Small intestine (tissue), 7 donors: ENCODE data around the gene TMEM63B. TPM values are rescaled to one million over a fixed set of nuclear protein-coding genes. Genes with fewer than 3 reads are reported as not detected.

Experiments
- DNase-seq, 2 donors: peaks; one replicate each; pipeline versions ENCODE4 v3.0.0 to v3.0.0-alpha.2; 2013
- FAIRE-seq: peaks from 2 replicates; lab custom pipeline; 2012; peaks lifted over from hg19 to GRCh38; lab: Jason Lieb, UNC
- H3K27ac ChIP-seq, 3 donors: one replicate each; pipeline ENCODE4 v1.5.1; 2013; ENCODE audit warnings: low read length in 2 of 3, mild to moderate bottlenecking in 2 of 3, control low read depth in 1 of 3, inconsistent platforms in 1 of 3, low read depth in 1 of 3, moderate library complexity in 1 of 3
- H3K27me3 ChIP-seq, 3 donors: one replicate each; pipeline ENCODE4 v1.6.1; 2013; ENCODE audit warnings: low read length in 3 of 3, inconsistent platforms in 1 of 3; ENCODE audit not compliant: control insufficient read depth in 3 of 3, insufficient read depth in 3 of 3
- H3K36me3 ChIP-seq, 3 donors: one replicate each; pipeline ENCODE4 v1.6.1; 2013; ENCODE audit warnings: low read length in 3 of 3, inconsistent platforms in 1 of 3, low read depth in 1 of 3, mild to moderate bottlenecking in 1 of 3, moderate library complexity in 1 of 3; ENCODE audit not compliant: control insufficient read depth in 3 of 3, insufficient read depth in 2 of 3
- H3K4me1 ChIP-seq, 3 donors: one replicate each; pipeline ENCODE4 v1.6.1; 2013; ENCODE audit warnings: low read length in 2 of 3, inconsistent platforms in 1 of 3, low read depth in 1 of 3, mild to moderate bottlenecking in 1 of 3, moderate library complexity in 1 of 3; ENCODE audit not compliant: control insufficient read depth in 3 of 3, insufficient read depth in 2 of 3
- H3K4me3 ChIP-seq, 3 donors: one replicate each; pipeline ENCODE4 v1.5.1; 2013; ENCODE audit warnings: low read length in 3 of 3, control low read depth in 1 of 3, inconsistent platforms in 1 of 3, low read depth in 1 of 3, mild to moderate bottlenecking in 1 of 3, moderate library complexity in 1 of 3
- H3K9me3 ChIP-seq, 2 donors: one replicate each; pipeline ENCODE4 v1.6.1; 2013; ENCODE audit warnings: low read depth in 1 of 2, low read length in 1 of 2; ENCODE audit not compliant: control insufficient read depth in 2 of 2, insufficient read depth in 1 of 2
- WGBS, 3 donors: extraction: QIAGEN DNeasy Blood & Tissue Kit; methylation state at CpG; one replicate each; pipeline ENCODE4 v1.1.7; 2013; 5-methylcytosine and 5-hydroxymethylcytosine counted together
- polyA plus RNA-seq, 4 donors: library from polyadenylated mRNA; stranded (reverse) in 3 of 4; unstranded in 1 of 4; fragments of 200-250 nt in 3 of 4; fragments of 120-200 nt in 1 of 4; gene quantifications; one replicate each; pipeline versions ENCODE4 v1.2.1 to v1.2.3, GENCODE V29; 2013
- donor health status: healthy with polysubstance abuse.
- donor health status: control.
- donor health status: control.
- donor health status: Bipolar disorder and iron deficiency.
- donor health status: healthy.

Gene TMEM63B
- polyA plus RNA-seq, 4 donors: 13.2 to 33.9 (median 25.6) TPM

DNA sequence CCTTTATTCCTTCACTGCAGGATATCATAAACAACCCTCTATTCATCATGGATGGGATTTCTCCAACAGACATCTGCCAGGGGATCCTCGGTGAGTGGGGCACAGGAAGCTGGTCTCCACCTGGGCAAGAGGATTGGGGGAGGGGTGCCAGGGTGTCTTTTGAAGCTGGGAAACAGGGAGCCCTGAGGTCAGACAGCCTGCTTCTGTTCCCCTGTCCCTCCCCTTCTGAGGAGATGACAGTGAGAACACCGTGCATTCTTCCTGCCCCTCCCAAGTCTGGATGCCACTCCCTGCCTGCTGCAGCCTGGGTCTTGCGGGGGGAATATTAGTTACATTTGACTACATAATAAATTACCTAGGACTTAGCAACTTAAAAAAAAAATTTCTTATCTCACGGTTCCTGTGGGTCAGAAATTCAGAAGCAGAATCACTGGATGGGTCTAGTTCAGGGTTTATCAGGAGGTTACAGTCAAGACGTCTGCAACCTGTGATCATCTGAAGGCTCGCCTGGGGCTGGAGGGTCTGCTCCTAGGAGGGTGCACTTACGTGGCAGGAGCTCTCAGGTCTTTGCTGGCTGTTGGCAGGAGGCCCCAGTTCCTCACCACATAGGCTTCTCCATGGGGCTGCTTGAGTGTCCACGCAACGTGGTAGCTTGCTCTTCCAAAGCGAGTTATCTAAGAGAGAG, 42.7 kb downstream of the TMEM63B start:
- 57 to 70% (median 59%) methylated on average over 10 of the region's 10 CpGs for WGBS, 3 donors
- no peaks in the 10 kb centered on the region for H3K9me3 ChIP-seq

DNA sequence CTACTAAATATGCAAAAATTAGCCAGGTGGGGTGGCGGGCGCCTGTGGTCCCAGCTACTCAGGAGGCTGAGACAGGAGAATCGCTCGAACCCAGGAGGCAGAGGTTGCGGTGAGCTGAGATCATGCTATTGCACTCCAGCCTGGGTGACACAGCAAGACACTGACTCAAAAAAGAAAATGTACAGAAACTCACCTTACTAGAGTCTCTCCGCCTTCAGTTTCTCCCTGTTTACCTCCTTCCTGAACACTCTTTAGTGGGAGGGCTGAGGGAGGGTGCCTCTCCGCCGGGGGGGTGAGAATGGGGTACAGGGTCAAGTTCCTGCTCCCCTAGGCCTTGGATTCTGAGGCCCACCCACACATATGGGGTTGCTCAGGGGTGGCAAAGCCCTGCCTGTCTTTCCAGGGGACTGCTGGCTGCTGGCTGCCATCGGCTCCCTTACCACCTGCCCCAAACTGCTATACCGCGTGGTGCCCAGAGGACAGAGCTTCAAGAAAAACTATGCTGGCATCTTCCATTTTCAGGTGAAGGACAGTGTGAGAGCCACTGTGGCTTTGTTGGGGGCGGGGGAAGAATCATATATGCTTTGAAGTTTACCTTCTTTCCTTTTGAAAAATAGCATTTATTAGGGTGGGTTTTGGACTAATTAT, 44.7 kb downstream of the TMEM63B start:
- FAIRE-seq (no peak), DNase-seq (no peak)
- peaks cover 0 to 5% (median 0%) of the 10 kb centered on the region in 3 donors for H3K4me1 ChIP-seq
- peaks cover 0 to 4% (median 0%) of the 10 kb centered on the region in 3 donors for H3K27me3 ChIP-seq
- no peaks in the 10 kb centered on the region for H3K36me3 ChIP-seq
- H3K9me3 ChIP-seq: no peaks in the 10 kb centered on the region
- no peak overlapping the region for H3K4me3 ChIP-seq
- 73 to 83% (median 80%) methylated on average over 12 of the region's 12 CpGs for WGBS, 3 donors
- H3K27ac ChIP-seq: no peak overlapping the region

More for the DNA sequence above, 42.7 kb downstream of the TMEM63B start:
- no peak for FAIRE-seq
- Histone ChIP-seq H3K36me3 (no peaks in the 10 kb centered on the region), H3K4me1 (peaks cover 0 to 5% (median 0%) of the 10 kb centered on the region in 3 donors), H3K27me3 (peaks cover 0 to 7% (median 0%) of the 10 kb centered on the region in 3 donors), H3K27ac (no peak overlapping the region), H3K4me3 (no peak overlapping the region)
- DNase-seq: peak in 1 of 2 donors; percentile 42

DNA sequence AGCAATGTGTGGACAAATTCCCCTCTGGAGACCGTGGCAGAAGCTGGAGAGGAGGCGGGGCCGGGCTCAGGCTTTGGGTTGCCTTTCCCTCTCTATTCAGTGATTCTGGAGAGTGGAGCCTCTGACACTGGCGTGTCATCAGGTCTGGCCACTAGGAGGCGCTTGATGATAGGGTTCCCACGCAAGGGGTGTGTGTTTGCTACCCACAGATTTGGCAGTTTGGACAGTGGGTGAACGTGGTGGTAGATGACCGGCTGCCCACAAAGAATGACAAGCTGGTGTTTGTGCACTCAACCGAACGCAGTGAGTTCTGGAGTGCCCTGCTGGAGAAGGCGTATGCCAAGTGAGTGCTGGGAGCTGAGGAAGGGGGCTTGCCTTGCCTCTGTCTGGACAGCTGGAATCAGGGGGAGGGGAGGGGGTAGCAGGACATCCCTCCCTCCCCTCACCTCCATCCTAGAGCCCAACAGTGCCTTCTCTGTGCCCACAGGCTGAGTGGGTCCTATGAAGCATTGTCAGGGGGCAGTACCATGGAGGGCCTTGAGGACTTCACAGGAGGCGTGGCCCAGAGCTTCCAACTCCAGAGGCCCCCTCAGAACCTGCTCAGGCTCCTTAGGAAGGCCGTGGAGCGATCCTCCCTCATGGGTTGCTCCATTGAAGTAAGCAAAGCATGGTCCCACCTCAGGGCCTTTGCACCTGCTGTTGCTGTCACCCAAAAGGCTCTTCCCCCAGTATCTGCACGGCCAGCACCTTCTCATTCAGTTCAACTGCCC, 45.6 kb downstream of the TMEM63B start:
- H3K27me3 ChIP-seq: peaks cover 0 to 4% (median 0%) of the 10 kb centered on the region in 3 donors
- no peak overlapping the region for H3K4me3 ChIP-seq
- H3K4me1 ChIP-seq: peaks cover 0 to 5% (median 0%) of the 10 kb centered on the region in 3 donors
- FAIRE-seq: no peak
- no peak overlapping the region for H3K27ac ChIP-seq
- H3K9me3 ChIP-seq: no peaks in the 10 kb centered on the region
- DNase-seq: peak; percentile 71 to 79
- WGBS, 3 donors: 24 to 28% (median 26%) methylated on average over 15 of the region's 15 CpGs
- H3K36me3 ChIP-seq: no peaks in the 10 kb centered on the region

DNA sequence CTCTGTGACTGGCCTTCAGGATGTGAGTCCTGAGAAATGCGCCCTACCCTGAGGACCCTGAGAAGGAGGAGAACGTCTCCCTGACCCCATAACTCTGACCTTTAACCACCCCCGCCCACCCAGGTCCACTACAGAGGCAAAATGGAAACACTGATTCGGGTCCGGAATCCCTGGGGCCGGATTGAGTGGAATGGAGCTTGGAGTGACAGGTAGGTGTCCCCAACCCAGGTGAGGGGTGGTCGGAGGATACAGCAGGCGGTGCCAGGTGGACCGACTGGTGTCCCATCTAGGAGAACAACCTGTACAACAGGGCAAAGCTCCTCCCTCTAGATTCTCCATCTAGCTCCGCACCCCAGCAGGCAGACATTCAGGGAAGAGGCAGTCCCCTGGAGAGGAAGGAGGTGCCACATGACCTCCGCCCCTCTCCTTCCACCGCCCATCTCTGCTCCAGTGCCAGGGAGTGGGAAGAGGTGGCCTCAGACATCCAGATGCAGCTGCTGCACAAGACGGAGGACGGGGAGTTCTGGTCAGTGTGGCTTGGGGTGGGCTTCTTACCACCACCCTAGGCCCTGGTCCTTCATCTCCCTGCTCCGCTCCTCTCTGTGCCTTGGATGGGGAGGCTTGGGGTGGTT, 48.9 kb downstream of the TMEM63B start:
- H3K4me1 ChIP-seq: peaks cover 0 to 5% (median 0%) of the 10 kb centered on the region in 3 donors
- no peaks in the 10 kb centered on the region for H3K36me3 ChIP-seq
- H3K9me3 ChIP-seq: no peaks in the 10 kb centered on the region
- WGBS, 3 donors: 58 to 73% (median 65%) methylated on average over 14 to 15 of the region's 15 CpGs
- no peak overlapping the region for H3K27ac ChIP-seq
- FAIRE-seq: no peak
- no peak overlapping the region for H3K4me3 ChIP-seq
- DNase-seq: peak in 1 of 2 donors; percentile 31
- H3K27me3 ChIP-seq: no peaks in the 10 kb centered on the region

DNA sequence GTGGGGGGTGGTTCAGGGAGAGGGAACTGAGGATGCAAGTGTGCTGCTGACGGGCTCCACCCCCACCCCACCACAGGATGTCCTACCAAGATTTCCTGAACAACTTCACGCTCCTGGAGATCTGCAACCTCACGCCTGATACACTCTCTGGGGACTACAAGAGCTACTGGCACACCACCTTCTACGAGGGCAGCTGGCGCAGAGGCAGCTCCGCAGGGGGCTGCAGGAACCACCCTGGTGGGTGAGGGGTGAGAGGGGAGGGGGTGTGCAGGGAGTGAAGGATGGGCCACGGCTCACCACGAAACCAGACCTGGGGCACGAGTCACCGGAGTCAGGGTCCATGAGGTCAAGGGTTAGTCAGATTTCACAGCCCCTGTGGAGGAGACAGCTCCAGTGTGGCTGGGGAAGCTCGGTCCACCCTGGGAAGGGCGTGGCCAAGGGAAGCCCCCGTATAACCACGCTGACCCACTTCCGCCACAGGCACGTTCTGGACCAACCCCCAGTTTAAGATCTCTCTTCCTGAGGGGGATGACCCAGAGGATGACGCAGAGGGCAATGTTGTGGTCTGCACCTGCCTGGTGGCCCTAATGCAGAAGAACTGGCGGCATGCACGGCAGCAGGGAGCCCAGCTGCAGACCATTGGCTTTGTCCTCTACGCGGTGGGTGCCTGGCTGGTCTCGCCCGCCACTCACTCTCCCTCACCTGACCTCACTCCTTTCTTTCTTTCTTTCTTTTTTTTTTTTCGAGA, 49.6 kb downstream of the TMEM63B start:
- 59 to 79% (median 61%) methylated on average over 20 to 24 of the region's 24 CpGs for WGBS, 3 donors
- Histone ChIP-seq H3K27ac (no peak overlapping the region), H3K4me3 (no peak overlapping the region)

DNA sequence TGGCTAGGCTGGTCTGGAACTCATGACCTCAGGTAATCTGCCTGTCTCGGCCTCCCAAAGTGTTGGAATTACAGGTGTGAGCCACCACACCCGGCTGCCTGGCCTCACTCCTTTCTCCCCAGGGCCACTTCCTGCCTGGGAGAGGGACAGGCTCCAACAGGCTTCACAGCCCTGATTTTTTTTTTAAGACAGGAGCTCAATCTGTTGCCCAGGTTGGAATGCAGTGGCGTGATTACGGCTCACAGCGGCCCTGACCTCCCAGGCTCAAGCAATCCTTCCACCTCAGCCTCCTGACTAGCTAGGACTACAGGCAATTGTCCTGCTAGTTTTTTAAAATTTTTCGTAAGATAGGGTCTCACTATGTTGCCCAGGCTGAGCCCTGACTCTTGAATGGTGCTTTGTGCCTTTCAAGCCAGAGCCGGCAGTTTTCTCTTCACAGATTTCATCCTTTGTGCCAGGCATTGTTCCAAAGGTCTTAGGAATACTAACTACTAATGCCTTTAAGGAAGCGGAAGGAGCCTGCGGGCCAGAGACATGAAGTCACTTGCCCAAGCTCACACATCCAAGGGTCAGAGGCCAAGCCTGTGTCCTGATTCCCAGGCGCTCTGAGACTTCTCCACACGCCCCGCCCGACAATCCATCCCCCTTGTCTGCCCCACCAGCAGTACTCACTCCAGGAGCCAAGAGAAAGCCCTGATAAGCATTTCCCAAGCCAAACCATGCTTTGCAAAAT, 50.5 kb downstream of the TMEM63B start:
- 44 to 68% (median 60%) methylated on average over 13 of the region's 13 CpGs for WGBS, 3 donors
- no peak for FAIRE-seq

More for the DNA sequence above, 49.6 kb downstream of the TMEM63B start:
- no peak for DNase-seq
- no peak for FAIRE-seq
- Histone ChIP-seq H3K36me3 (no peaks in the 10 kb centered on the region), H3K4me1 (peaks cover 0 to 5% (median 0%) of the 10 kb centered on the region in 3 donors), H3K27me3 (no peaks in the 10 kb centered on the region), H3K9me3 (no peaks in the 10 kb centered on the region)

DNA sequence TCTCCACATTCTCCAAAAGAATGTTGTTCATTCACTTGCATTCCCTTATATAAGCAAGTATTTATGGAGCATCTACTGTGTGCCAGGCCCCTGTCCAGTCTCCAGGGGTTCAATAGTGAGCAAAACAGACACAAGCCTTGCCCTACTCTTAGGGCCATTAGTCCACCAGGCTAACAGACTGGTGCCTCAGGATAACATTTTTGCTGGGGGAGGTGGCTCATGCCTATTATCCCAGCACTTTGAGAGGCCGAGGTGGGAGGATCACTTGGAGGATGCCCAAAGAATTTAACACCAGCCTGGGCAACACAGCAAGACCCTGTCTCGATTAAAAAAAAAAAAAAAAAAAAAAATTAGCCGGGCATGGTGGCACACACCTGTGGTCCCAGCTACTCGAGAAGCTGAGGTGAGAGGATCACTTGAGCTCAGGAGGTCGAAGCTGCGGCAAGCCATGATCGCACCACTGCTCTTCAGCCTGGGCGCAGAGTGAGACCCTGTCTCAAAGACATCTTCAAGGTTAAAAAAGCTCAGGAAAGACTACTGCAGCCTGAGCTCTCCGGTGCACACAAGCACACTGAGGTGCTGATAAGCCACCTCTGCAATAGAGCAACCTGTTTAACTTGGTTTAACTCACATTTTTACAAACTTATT, 51.2 kb downstream of the TMEM63B start:
- Histone ChIP-seq H3K27me3 (no peaks in the 10 kb centered on the region), H3K4me1 (no peaks in the 10 kb centered on the region), H3K36me3 (no peaks in the 10 kb centered on the region), H3K27ac (peak overlapping the region in 1 of 3 donors; percentile 46), H3K4me3 (no peak overlapping the region), H3K9me3 (no peaks in the 10 kb centered on the region)
- FAIRE-seq (no peak), DNase-seq (no peak)
- 78 to 89% (median 79%) methylated on average over 7 to 9 of the region's 9 CpGs for WGBS, 3 donors

More for the DNA sequence above, 50.5 kb downstream of the TMEM63B start:
- Histone ChIP-seq H3K36me3 (no peaks in the 10 kb centered on the region), H3K9me3 (no peaks in the 10 kb centered on the region), H3K27me3 (no peaks in the 10 kb centered on the region), H3K4me1 (peaks cover 0 to 1% (median 0%) of the 10 kb centered on the region in 3 donors), H3K27ac (peak overlapping the region in 2 of 3 donors; percentile 46 to 54), H3K4me3 (no peak overlapping the region)
- peak in 1 of 2 donors; percentile 89 for DNase-seq
